HepG2 (cell line): ENCODE measurements around the gene DLG1. TPM values are rescaled to one million over a fixed set of nuclear protein-coding genes. Genes with fewer than 3 reads are reported as not detected.

Experiments
- ATAC-seq: fragments of 200-7000 bp; cut with Tn5 transposase; 3 replicates; pipeline ENCODE4 v1.9.1; 2020; ENCODE audit warnings: mild to moderate bottlenecking, moderate library complexity
- BruUV-seq: library from RNA; stranded (reverse); fragments of 400-500 nt; replicated peaks from 2 replicates; lab custom pipeline; 2021; lab: Mats Ljungman, UMichigan
- CTCF ChIA-PET: fragments of 300-600 bp; formaldehyde crosslinking; extraction: SDS; loops from one replicate; lab custom pipeline; 2021; ENCODE audit warnings: low total read pairs, inconsistent platforms, low intra/inter-chr PET ratio; lab: Yijun Ruan, JAX
- POLR2A ChIA-PET: fragments of 350-600 bp; sonication (Branson Sonifier 250); formaldehyde crosslinking; loops from one replicate; lab custom pipeline; 2020; ENCODE audit warnings: antibody characterized with exemption, inconsistent platforms; lab: Yijun Ruan, JAX
- DNase-seq: peaks from one replicate; pipeline ENCODE4 v3.0.0-alpha.2; 2015; ENCODE audit warnings: low spot score
- FAIRE-seq: peaks from 3 replicates; lab custom pipeline; 2011; peaks lifted over from hg19 to GRCh38; lab: Jason Lieb, UNC
- H2AFZ ChIP-seq: one replicate; pipeline ENCODE4 v1.6.1; 2011; ENCODE audit warnings: low read length, inconsistent platforms
- H3K27ac ChIP-seq: fragments of 300-600 bp; 3 replicates; pipeline ENCODE4 v1.8.0; 2011; ENCODE audit warnings: mixed run types, mild to moderate bottlenecking, mixed read lengths, low read length, inconsistent platforms; ENCODE audit not compliant: insufficient read depth; ENCODE audit errors: extremely low read length
- H3K27me3 ChIP-seq, 2 experiments: fragments of 200-600 bp in 1 of 2; 2 replicates in 1 of 2; 3 replicates in 1 of 2; pipeline versions ENCODE4 v1.6.0 to v1.8.0; 2011; ENCODE audit warnings: low read length in 2 of 2, mild to moderate bottlenecking in 2 of 2, moderate library complexity in 2 of 2, inconsistent platforms in 1 of 2; ENCODE audit not compliant: insufficient read depth in 2 of 2, control insufficient read depth in 1 of 2
- H3K36me3 ChIP-seq, 2 experiments: fragments of 200-600 bp in 1 of 2; replicated peaks in 1 of 2; 2 replicates in 1 of 2; 3 replicates in 1 of 2; pipeline versions ENCODE4 v1.5.1 to v1.8.0; 2011; ENCODE audit warnings: low read length in 2 of 2, inconsistent platforms in 1 of 2; ENCODE audit not compliant: insufficient read depth in 2 of 2, control insufficient read depth in 1 of 2
- H3K4me1 ChIP-seq: 2 replicates; pipeline ENCODE4 v1.5.1; 2012; ENCODE audit warnings: low read length, inconsistent platforms; ENCODE audit not compliant: insufficient read depth
- H3K4me2 ChIP-seq: 2 replicates; pipeline ENCODE4 v1.6.0; 2011; ENCODE audit warnings: low read depth, low read length, inconsistent platforms
- H3K4me3 ChIP-seq, 3 experiments: fragments of 200-600 bp in 1 of 3; sonication (generic), shearing (Covaris generic) in 1 of 3; replicated peaks in 1 of 3; 2 replicates each; pipeline ENCODE4 v1.5.1; 2011 to 2016; ENCODE audit warnings: low read length in 3 of 3, inconsistent platforms in 2 of 3, low read depth in 2 of 3, mild to moderate bottlenecking in 2 of 3, control low read depth in 1 of 3, mixed read lengths in 1 of 3; ENCODE audit not compliant: insufficient read depth in 1 of 3
- H3K79me2 ChIP-seq: one replicate; pipeline ENCODE4 v1.6.1; 2011; ENCODE audit warnings: low read length, inconsistent platforms; ENCODE audit not compliant: insufficient read depth
- H3K9ac ChIP-seq: 2 replicates; pipeline ENCODE4 v1.6.0; 2011; ENCODE audit warnings: mild to moderate bottlenecking, low read depth, low read length, inconsistent platforms; ENCODE audit not compliant: insufficient read depth
- H3K9me3 ChIP-seq: 2 replicates; pipeline ENCODE4 v1.5.1; 2012; ENCODE audit warnings: mild to moderate bottlenecking, low read length
- H4K20me1 ChIP-seq: 2 replicates; pipeline ENCODE4 v1.6.0; 2011; ENCODE audit warnings: inconsistent platforms, mild to moderate bottlenecking, low read length, moderate library complexity; ENCODE audit not compliant: insufficient read depth
- ATAD3A ChIP-seq: sonication (generic); formaldehyde crosslinking; IDR thresholded peaks from 2 replicates; pipeline ENCODE4 v1.4.0; 2020; ENCODE audit warnings: missing genetic modification reagents
- ATF1 ChIP-seq: IDR thresholded peaks from 2 replicates; pipeline ENCODE4 v1.6.1; 2016; ENCODE audit warnings: mild to moderate bottlenecking, control low read depth
- CREM ChIP-seq, 2 experiments: sonication (generic) in 1 of 2; formaldehyde crosslinking in 1 of 2; IDR thresholded peaks; 2 replicates each; pipeline versions ENCODE4 v1.4.0 to v1.6.1; 2016 to 2020; ENCODE audit warnings: antibody characterized with exemption in 1 of 2, mild to moderate bottlenecking in 1 of 2, missing genetic modification reagents in 1 of 2
- FOXP1 ChIP-seq, 2 experiments: fragments of 450-650 bp in 1 of 2; IDR thresholded peaks; 2 replicates each; pipeline ENCODE4 v1.6.1; 2017 to 2018; ENCODE audit warnings: antibody characterized with exemption in 1 of 2
- IRF2 ChIP-seq: IDR thresholded peaks from 2 replicates; pipeline ENCODE4 v1.6.1; 2018; ENCODE audit warnings: missing genetic modification reagents, missing compliant biosample characterization
- KMT2A ChIP-seq: sonication (generic); formaldehyde crosslinking; IDR thresholded peaks from 2 replicates; pipeline ENCODE4 v1.4.0; 2020; ENCODE audit warnings: missing genetic modification reagents
- NONO ChIP-seq, 2 experiments: fragments of 450-650 bp in 1 of 2; sonication (generic) in 1 of 2; formaldehyde crosslinking in 1 of 2; IDR thresholded peaks in 1 of 2; conservative IDR thresholded peaks in 1 of 2; 2 replicates each; pipeline versions ENCODE4 v1.6.1 to v1.8.0; 2017 to 2022; ENCODE audit warnings: mild to moderate bottlenecking in 1 of 2, missing genetic modification reagents in 1 of 2, moderate library complexity in 1 of 2
- SIX4 ChIP-seq: sonication (generic); formaldehyde crosslinking; IDR thresholded peaks from 2 replicates; pipeline ENCODE4 v1.4.0; 2020; ENCODE audit warnings: missing genetic modification reagents
- SNRNP70 ChIP-seq: fragments of 200-400 bp; formaldehyde crosslinking; IDR thresholded peaks from 2 replicates; pipeline ENCODE4 v1.6.1; 2017; ENCODE audit warnings: mild to moderate bottlenecking, low read depth, low read length, moderate library complexity
- STAT5B ChIP-seq: sonication (generic); formaldehyde crosslinking; IDR thresholded peaks from 2 replicates; pipeline ENCODE4 v1.4.0; 2020; ENCODE audit warnings: missing genetic modification reagents
- TBX2 ChIP-seq: sonication (generic); formaldehyde crosslinking; IDR thresholded peaks from 2 replicates; pipeline ENCODE4 v1.5.0; 2020; ENCODE audit warnings: missing genetic modification reagents, mild to moderate bottlenecking, borderline replicate concordance
- ZMAT3 ChIP-seq: sonication (generic); formaldehyde crosslinking; conservative IDR thresholded peaks from 2 replicates; pipeline ENCODE4 v1.7.0; 2021; ENCODE audit warnings: missing genetic modification reagents
- ZNF24 ChIP-seq: fragments of 450-650 bp; IDR thresholded peaks from 2 replicates; pipeline ENCODE4 v1.6.1; 2017; ENCODE audit warnings: antibody characterized with exemption, mild to moderate bottlenecking
- ZNF468 ChIP-seq: sonication (generic); formaldehyde crosslinking; IDR thresholded peaks from 2 replicates; pipeline ENCODE4 v1.8.0; 2022; ENCODE audit warnings: mild to moderate bottlenecking, moderate library complexity, missing genetic modification reagents
- ZNF7 ChIP-seq: IDR thresholded peaks from 2 replicates; pipeline ENCODE4 v1.6.1; 2016; ENCODE audit warnings: missing biosample characterization, missing genetic modification reagents
- ZNF720 ChIP-seq: sonication (generic); formaldehyde crosslinking; IDR thresholded peaks from 2 replicates; pipeline ENCODE4 v1.4.0; 2020; ENCODE audit warnings: missing genetic modification reagents
- WGBS: methylation state at CpG from one replicate; pipeline ENCODE4 v1.1.6; 2017; ENCODE audit warnings: low lambda C conversion rate; 5-methylcytosine and 5-hydroxymethylcytosine counted together
- in situ Hi-C: cut with HindIII; loops from 2 replicates; pipeline ENCODE4 v1.10.0; 2017; ENCODE audit warnings: low pct_unique_long_range_greater_than_20kb; ENCODE audit not compliant: extremely low pct_ligation_motif_present
- intact Hi-C: fragments of 100-400 bp; cut with micrococcal nuclease; formaldehyde crosslinking; loops from one replicate; pipeline ENCODE4 v1.10.0; 2022; ENCODE audit not compliant: unreplicated experiment
- polyA plus RNA-seq, 8 experiments: library from polyadenylated mRNA; depleted of rRNA in 3 of 8; stranded (reverse) in 7 of 8; unstranded in 1 of 8; fragments of >200 nt; fragmentation: Illumina TruSeq in 4 of 8; extraction: Trizol in 4 of 8; gene quantifications; 2 replicates each; pipeline versions ENCODE4 v1.2.1 to v1.2.3, GENCODE V29; 2011 to 2016; ENCODE audit warnings: low read depth in 4 of 8, missing spikeins in 1 of 8, mixed read lengths in 1 of 8; ENCODE audit not compliant: insufficient read depth in 1 of 8
- total RNA-seq, 5 experiments: library from RNA; depleted of rRNA; stranded (reverse); fragments of >200 nt; fragmentation: Illumina TruSeq; extraction: Trizol; gene quantifications; 2 replicates each; pipeline ENCODE4 v1.2.3, GENCODE V29; 2016; ENCODE audit warnings: low read depth in 1 of 5
- TF ChIP-seq, protein P1 (sequence below), 2 experiments: sonication (generic) in 1 of 2; formaldehyde crosslinking in 1 of 2; IDR thresholded peaks; 2 replicates each; pipeline versions ENCODE4 v1.4.0 to v1.6.1; 2018 to 2020; ENCODE audit warnings: missing genetic modification reagents in 2 of 2, borderline replicate concordance in 1 of 2, low read depth in 1 of 2, mild to moderate bottlenecking in 1 of 2, missing biosample characterization in 1 of 2
- TF ChIP-seq, protein P2 (sequence below): sonication (generic); formaldehyde crosslinking; IDR thresholded peaks from 2 replicates; pipeline ENCODE4 v1.4.0; 2020; ENCODE audit warnings: mild to moderate bottlenecking, missing genetic modification reagents, borderline replicate concordance
- TF ChIP-seq, protein P3 (sequence below): sonication (generic); formaldehyde crosslinking; IDR thresholded peaks from 2 replicates; pipeline ENCODE4 v1.5.0; 2020; ENCODE audit warnings: missing genetic modification reagents
- TF ChIP-seq, protein P4 (sequence below): IDR thresholded peaks from 2 replicates; pipeline ENCODE4 v1.6.1; 2016; ENCODE audit warnings: missing compliant biosample characterization, missing genetic modification reagents, borderline replicate concordance

The DLG1 gene
- total and polyA plus RNA-seq, 2 of the 13 experiments (the other 11 are each of a cell fraction or from before 2014, with no cell fraction given) = 30.5 to 104 TPM

DNA sequence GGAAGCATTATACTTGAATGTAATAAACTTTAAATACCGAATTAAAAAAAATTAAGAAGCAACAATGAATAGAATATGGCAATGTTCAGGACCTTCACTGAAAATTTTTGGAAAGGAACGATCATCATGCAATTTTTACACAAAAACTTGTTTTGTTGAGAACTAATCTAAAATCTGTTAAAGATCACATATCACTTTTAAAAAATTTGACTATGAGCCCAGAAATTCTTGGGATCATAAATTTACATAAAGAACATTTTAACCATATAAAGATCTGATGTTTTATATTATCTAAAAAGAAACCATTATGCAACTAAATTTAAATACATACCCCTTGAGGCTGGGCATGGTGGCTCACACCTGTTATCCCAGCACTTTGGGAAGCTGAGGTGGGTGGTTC lies 192.6 kb downstream of the DLG1 start:
- in situ Hi-C loops (no loop called here), intact Hi-C loops (no loop called here)
- FAIRE-seq (no peak), DNase-seq (no peak), ATAC-seq (no peak)
- Histone ChIP-seq H3K4me1 (no peaks in the 10 kb centered on the region), H3K4me2 (no peak overlapping the region), H3K4me3 (no peak overlapping the region), H3K79me2 (no peaks in the 10 kb centered on the region), H3K36me3 (peaks cover 5 to 43% of the 10 kb centered on the region in 2 experiments; a peak in 4 of 5 replicates), H3K27ac (no peak overlapping the region), H3K27me3 (no peaks in the 10 kb centered on the region), H3K9ac (no peak overlapping the region), H2AFZ (no peak overlapping the region), H3K9me3 (no peaks in the 10 kb centered on the region), H4K20me1 (no peaks in the 10 kb centered on the region)
- CTCF ChIA-PET = no interaction called here
- POLR2A ChIA-PET = no interaction called here
- no peak for TF ChIP-seq SNRNP70
- no peak for TF ChIP-seq ZMAT3 (CRISPR knock-in tag)
- TF ChIP-seq ATF1 (CRISPR knock-in tag) = no peak
- no peak for TF ChIP-seq NONO (IDR thresholded peaks at IDR 0.05)
- TF ChIP-seq NONO (CRISPR knock-in tag; conservative IDR thresholded peaks at IDR 0.05) = no peak
- TF ChIP-seq, protein P1, sequence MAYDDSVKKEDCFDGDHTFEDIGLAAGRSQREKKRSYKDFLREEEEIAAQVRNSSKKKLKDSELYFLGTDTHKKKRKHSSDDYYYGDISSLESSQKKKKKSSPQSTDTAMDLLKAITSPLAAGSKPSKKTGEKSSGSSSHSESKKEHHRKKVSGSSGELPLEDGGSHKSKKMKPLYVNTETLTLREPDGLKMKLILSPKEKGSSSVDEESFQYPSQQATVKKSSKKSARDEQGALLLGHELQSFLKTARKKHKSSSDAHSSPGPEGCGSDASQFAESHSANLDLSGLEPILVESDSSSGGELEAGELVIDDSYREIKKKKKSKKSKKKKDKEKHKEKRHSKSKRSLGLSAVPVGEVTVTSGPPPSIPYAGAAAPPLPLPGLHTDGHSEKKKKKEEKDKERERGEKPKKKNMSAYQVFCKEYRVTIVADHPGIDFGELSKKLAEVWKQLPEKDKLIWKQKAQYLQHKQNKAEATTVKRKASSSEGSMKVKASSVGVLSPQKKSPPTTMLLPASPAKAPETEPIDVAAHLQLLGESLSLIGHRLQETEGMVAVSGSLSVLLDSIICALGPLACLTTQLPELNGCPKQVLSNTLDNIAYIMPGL (CRISPR knock-in tag; IDR thresholded peaks at IDR 0.05; ENCODE audit: borderline replicate concordance in 1 of 2, low read depth in 1 of 2) = no peak
- TF ChIP-seq KMT2A (CRISPR knock-in tag) = no peak
- TF ChIP-seq CREM (IDR thresholded peaks at IDR 0.05) = no peak
- TF ChIP-seq CREM (CRISPR knock-in tag; IDR thresholded peaks at IDR 0.05) = no peak
- no peak for TF ChIP-seq IRF2
- no peak for TF ChIP-seq ZNF7
- no peak for TF ChIP-seq ZNF24
- no peak for TF ChIP-seq FOXP1 (IDR thresholded peaks at IDR 0.05)
- TF ChIP-seq FOXP1 (CRISPR knock-in tag; IDR thresholded peaks at IDR 0.05) = no peak
- TF ChIP-seq ATAD3A = no peak
- no peak for TF ChIP-seq ZNF468 (CRISPR knock-in tag)
- TF ChIP-seq, protein P2, sequence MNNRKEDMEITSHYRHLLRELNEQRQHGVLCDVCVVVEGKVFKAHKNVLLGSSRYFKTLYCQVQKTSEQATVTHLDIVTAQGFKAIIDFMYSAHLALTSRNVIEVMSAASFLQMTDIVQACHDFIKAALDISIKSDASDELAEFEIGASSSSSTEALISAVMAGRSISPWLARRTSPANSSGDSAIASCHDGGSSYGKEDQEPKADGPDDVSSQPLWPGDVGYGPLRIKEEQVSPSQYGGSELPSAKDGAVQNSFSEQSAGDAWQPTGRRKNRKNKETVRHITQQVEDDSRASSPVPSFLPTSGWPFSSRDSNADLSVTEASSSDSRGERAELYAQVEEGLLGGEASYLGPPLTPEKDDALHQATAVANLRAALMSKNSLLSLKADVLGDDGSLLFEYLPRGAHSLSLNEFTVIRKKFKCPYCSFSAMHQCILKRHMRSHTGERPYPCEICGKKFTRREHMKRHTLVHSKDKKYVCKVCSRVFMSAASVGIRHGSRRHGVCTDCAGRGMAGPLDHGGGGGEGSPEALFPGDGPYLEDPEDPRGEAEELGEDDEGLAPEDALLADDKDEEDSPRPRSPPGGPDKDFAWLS = no peak
- TF ChIP-seq SIX4 (CRISPR knock-in tag) = no peak
- TF ChIP-seq, protein P3, sequence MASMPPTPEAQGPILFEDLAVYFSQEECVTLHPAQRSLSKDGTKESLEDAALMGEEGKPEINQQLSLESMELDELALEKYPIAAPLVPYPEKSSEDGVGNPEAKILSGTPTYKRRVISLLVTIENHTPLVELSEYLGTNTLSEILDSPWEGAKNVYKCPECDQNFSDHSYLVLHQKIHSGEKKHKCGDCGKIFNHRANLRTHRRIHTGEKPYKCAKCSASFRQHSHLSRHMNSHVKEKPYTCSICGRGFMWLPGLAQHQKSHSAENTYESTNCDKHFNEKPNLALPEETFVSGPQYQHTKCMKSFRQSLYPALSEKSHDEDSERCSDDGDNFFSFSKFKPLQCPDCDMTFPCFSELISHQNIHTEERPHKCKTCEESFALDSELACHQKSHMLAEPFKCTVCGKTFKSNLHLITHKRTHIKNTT = no peak
- TF ChIP-seq STAT5B (CRISPR knock-in tag) = no peak
- no peak for TF ChIP-seq ZNF720 (CRISPR knock-in tag)
- TF ChIP-seq, protein P4, sequence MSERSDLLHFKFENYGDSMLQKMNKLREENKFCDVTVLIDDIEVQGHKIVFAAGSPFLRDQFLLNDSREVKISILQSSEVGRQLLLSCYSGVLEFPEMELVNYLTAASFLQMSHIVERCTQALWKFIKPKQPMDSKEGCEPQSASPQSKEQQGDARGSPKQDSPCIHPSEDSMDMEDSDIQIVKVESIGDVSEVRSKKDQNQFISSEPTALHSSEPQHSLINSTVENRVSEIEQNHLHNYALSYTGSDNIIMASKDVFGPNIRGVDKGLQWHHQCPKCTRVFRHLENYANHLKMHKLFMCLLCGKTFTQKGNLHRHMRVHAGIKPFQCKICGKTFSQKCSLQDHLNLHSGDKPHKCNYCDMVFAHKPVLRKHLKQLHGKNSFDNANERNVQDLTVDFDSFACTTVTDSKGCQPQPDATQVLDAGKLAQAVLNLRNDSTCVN = no peak
- no peak for TF ChIP-seq TBX2
- 98% methylated on average over 2 of the region's 2 CpGs for WGBS
- no TSS peak for BruUV-seq
